Left kidney (tissue), 8 donors: ENCODE measurements around the gene DCP1A. TPM values are rescaled to one million over a fixed set of nuclear protein-coding genes. Genes with fewer than 3 reads are reported as not detected.
A peak's percentile ranks its signal among the peaks of the same experiment; 100 is the strongest.
"Not testable (repeated sequence)": the region's sequence is repeated elsewhere in the genome, so short reads cannot be mapped to it uniquely, and the experiment has no call there.

Source experiments
- DNase-seq: peaks from one replicate; pipeline ENCODE4 v3.0.0-alpha.2; 2013
- long read RNA-seq, 8 donors: transcript quantifications; one replicate each; lab custom pipeline, GENCODE V29; 2026
- polyA plus RNA-seq: library from polyadenylated mRNA; unstranded; fragments of 120-200 nt; gene quantifications from one replicate; pipeline ENCODE4 v1.2.1, GENCODE V29; 2013; ENCODE audit not compliant: insufficient read length

DCP1A gene
- 34.7 TPM for polyA plus RNA-seq
- long read RNA-seq, donor 1, full-length matches to known transcripts, result 11 of 19 reads
- long read RNA-seq, donor 1, partial matches to known transcripts, result 8 of 19 reads
- long read RNA-seq, donor 1, other reads (novel, unspliced or antisense), result 0 of 19 reads
- long read RNA-seq, donor 2, full-length matches to known transcripts, result 11 of 11 reads
- long read RNA-seq, donor 2, partial matches to known transcripts, result 0 of 11 reads
- long read RNA-seq, donor 2, other reads (novel, unspliced or antisense), result 0 of 11 reads
- long read RNA-seq, donor 3, full-length matches to known transcripts, result 6 of 20 reads
- long read RNA-seq, donor 3, partial matches to known transcripts, result 14 of 20 reads
- long read RNA-seq, donor 3, other reads (novel, unspliced or antisense), result 0 of 20 reads
- long read RNA-seq, donor 4, full-length matches to known transcripts, result 2 of 2 reads
- long read RNA-seq, donor 4, partial matches to known transcripts, result 0 of 2 reads
- long read RNA-seq, donor 4, other reads (novel, unspliced or antisense), result 0 of 2 reads
- long read RNA-seq, donor 5, full-length matches to known transcripts, result 7 of 22 reads
- long read RNA-seq, donor 5, partial matches to known transcripts, result 15 of 22 reads
- long read RNA-seq, donor 5, other reads (novel, unspliced or antisense), result 0 of 22 reads
- long read RNA-seq, donor 6, full-length matches to known transcripts, result 7 of 24 reads
- long read RNA-seq, donor 6, partial matches to known transcripts, result 17 of 24 reads
- long read RNA-seq, donor 6, other reads (novel, unspliced or antisense), result 0 of 24 reads
- long read RNA-seq, donor 7, full-length matches to known transcripts, result 14 of 20 reads
- long read RNA-seq, donor 7, partial matches to known transcripts, result 6 of 20 reads
- long read RNA-seq, donor 7, other reads (novel, unspliced or antisense), result 0 of 20 reads
- long read RNA-seq, donor 8, full-length matches to known transcripts, result 5 of 5 reads
- long read RNA-seq, donor 8, partial matches to known transcripts, result 0 of 5 reads
- long read RNA-seq, donor 8, other reads (novel, unspliced or antisense), result 0 of 5 reads

DNA sequence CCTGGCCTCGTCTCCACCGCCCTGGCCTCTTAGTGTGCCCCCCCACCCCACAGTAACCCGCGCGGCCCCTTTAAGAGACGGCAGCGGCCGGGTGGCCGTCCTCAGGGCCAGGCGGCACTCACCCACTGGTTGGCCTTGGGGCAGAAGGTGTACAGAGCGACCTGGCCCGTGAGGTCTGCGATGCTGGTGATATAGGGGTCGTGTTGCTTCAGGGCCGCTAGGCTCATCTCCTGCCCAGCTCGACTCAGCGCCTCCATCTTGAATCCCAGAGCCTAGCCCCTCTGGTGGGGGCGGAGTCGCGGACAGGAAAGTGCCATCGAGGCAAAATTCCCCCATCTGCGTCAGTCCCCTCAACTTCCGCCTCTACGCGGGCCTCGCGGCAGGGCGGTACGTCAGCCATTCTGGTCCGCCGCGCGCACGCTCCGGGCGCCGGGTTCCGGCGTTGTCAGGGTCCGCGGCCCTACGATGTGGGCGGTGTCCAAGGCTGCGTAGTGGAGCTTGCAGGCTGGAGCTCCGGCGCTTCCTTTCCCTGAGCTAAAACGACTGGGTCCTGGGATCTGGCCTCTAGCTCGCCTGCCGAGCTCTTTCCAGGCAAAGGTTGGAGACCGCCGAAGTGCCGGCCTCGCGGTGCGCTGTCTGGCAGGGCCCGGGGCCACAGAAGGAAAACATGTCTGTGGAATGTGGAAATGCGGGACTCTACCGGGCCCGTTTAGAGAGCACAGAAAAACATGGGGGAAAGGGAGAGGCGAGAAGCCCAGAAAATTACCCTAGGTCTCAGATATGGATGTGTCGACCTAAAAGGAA is at the start of gene DCP1A:
TSS of gene DCP1A (minus strand) at position 283 of the 804 bp plus-strand sequence. CDS start at position 257, 26 bp downstream.
- DNase-seq, result peak; percentile 97

DNA sequence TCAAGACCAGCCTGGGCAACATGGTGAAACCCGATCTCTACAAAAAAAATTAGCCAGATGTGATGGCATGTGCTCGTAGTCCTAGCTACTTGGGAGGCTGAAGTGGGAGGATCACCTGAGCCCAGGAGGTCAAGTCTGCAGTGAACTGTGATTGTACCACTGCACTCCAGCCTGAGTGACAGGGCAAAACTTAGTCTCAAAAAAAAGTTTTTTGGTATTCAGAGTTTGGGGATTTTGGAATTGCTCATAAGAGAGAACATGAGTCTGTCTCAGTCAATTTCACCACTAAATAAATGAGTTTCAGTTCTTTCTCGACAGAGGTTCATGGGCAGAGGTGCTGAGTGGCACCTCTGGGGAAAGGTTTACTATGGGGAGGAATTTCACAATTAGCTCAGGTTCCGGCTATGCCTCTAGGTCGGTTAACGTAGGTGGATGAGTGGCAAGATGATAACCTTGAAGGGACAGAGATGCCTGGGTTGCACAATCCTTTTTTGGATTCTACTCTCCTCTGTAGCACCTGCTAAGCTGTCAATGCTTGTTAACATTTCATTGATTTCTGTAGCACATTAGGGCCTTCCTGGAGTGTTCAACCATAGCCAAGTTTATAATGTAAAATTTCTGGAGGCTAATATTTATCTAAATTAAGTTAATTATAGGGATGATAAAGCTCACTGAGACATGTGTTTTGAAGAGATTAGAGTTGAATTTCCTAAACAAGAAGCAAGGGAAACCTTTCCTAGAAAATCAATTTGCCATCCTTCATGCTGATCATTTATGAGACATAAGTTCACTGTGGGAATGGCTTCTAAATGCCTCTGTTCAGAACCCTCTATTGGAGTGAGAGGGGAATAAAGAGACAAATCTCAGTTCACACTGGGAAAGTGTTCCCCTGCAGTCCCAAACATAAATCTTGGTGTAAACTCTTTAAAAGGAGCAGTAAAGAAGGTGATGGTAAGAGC is 37.4 kb upstream of the DCP1A start:
- DNase-seq, result no peak

DNA sequence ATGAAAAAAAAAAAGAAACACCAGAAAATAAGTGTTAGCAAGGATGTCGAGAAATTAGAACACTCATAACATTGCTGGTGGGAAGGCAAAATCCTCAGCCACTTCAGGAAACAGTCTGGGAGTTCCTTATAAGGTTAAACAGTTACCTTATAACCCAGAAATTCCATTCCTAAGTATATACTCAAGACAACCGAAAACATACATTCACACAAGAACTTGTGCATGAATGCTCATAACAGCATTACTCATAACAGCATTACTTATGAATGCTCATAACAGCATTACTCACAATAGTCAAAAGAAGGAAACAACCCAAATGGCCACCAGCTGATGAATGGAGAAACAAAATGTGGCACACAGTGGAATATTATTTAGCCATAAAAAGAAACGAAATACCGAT is 34.8 kb upstream of the DCP1A start:
- DNase-seq, result no peak

DNA sequence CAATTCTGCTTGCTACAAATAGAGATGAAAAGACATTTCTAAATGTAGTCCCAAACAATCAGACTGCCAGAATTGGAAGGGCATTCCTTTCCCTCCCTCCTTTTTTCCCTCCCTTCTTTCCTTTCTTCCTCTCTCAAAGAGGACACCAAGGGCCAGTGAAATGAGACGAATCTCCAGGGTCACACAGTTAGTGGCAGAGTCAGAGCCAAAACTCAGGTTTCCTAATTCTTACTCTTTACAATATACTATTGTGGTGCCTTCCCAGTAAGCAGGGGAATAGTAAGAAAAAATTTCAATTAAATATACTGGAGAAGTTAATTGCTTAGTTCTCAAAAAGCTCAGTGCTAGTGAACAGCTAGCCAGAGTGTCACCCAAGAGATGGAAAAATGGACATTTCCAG is 33.0 kb upstream of the DCP1A start:
- DNase-seq, result no peak

DNA sequence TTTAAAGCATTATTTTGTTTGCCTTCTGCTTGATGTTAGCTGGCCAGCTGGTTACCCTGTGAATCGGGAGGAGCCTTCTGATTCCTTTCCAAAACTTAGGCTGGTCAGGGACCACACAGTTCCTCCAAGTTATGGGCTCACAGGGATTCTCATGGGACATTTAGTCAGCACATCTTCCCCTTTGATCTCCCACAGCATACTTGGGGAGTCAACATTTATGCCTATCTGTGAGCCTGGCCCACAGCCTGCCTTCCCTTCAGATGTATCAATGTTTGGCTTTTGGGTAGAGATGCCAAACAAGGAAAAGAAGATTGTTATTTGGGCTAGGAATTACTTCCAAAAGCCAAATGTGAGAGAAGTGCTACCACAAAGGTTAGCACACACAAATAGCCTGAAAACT is 32.6 kb upstream of the DCP1A start:
- no peak for DNase-seq

DNA sequence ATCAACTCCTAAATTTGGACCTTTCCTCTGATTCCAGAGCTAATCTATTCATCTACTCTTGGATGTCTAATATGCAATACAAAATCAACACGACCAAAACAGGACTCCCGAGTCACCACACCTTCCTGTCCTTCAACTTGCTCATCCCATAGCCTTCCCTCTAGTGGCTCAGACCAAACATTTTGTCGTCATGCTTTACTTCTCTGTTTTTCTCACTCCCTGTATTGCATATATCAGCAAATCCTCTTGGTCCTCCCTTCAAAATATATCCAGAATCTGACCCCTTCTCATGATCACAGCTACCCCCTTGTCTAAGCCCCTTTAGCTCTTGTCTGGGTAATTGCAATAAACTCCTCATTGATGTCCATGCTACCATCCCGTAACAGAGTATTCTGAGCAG is 30.5 kb upstream of the DCP1A start:
- DNase-seq, result no peak

DNA sequence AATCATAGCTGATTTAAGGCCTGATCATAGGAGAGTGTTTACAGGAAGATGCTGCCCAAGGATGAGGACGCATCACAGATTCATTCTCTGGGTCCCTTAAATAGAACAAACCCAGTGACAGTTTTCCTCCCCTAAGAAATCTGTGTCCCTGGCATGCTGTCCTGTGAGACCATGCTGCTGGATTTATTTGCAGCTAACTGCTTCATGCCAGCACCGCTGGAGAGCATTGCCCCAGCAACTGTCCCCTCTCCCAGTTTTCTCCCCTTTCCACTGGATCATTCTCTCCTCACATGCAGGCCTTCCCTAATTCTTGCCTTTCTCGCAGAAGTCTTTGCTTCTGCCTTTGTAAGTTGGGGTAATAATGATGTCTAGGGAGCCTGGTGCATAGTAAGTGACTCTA is 29.3 kb upstream of the DCP1A start:
- DNase-seq, result no peak

DNA sequence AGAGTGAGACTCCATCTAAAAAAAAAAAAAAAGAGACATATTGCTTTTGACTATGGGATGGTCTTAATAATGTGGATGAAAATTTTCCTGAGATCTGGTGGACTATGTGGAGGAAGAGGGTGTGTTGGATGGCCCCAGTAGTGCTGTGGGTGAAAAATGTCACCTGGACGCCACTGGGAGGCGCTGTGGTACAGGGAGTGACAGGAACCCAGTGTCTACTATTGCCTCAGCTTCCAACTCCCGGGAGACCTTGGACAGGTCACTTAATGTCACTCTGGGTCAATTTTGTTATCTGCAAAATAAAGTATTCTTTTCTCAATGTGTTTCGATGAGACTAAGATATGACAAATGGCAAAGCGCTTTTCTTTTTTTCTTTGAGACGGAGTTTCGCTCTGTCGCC is 27.7 kb upstream of the DCP1A start:
- DNase-seq, result peak; percentile 55

DNA sequence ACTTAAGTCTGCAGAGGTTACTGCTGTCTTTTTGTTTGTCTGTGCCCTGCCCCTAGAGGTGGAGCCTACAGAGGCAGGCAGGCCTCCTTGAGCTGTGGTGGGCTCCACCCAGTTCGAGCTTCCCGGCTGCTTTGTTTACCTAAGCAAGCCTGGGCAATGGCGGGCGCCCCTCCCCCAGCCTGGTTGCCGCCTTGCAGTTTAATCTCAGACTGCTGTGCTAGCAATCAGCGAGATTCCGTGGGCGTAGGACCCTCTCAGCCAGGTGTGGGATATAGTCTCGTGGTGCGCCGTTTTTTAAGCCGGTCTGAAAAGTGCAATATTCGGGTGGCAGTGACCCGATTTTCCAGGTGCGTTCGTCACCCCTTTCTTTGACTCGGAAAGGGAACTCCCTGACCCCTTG is 23.4 kb upstream of the DCP1A start:
- DNase-seq, result not testable (repeated sequence)

DNA sequence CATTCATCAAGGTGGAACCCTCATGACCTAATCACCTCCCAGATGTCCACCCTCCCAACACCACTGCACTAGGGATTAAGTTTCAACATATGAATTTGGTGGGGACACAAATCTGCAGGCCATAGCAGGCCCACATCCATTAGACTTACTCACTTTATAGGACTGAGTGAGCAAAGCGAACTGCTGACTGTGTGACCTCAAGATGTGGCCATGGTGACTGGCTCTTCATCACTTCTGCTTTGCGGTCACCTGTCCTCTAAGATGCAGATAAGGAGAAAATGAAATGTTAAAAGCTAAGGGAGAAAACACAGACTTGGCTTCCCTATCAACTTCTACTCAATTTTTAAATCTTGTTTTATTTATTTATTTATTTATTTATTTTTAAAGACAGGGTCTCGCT is 14.5 kb upstream of the DCP1A start:
- DNase-seq, result no peak

DNA sequence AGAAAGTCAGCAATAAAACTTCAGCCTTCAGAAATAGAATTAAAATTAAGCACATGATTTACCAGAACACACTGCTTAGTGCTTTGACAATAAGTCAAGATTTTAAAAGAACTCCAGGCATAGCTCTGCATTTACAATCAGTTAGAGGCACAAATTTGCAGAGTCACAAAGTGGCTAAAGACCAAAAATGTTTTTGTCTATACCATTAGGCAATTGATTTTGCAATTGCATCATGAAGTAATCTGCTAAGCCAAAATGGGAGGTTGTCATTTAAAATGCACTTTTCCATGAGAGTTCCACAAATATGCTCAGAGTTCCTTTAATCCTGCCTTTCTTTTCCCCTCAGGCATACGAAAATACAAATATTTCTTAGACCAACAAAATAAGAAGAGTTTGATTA is 10.1 kb upstream of the DCP1A start:
- no peak for DNase-seq

DNA sequence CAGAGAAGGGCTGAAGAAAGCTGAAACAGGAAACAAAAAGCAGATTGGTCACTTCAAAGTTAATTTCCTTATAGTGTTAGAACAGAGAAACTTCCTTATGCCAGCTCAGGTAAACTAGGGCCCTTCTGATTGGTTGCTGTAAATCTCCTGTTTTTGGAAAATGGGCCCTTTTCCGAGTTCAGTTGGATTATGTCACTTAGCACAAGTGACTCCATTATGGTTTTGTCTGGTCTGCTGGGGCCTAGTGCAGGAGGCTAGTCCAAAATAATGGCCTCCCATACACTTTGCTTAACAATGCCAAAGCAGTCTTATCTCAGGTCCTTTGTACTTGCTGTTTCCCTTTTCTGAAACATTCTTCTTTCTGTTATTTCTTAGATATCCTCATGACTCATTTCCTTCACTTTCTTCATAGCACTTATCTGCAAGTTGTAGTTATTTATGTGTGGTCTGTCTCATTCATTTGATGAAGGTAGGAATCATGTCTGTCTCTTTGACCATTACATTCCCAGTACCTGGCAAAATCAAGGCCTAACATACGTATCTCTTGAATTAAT is 7.7 kb upstream of the DCP1A start:
- no peak for DNase-seq

DNA sequence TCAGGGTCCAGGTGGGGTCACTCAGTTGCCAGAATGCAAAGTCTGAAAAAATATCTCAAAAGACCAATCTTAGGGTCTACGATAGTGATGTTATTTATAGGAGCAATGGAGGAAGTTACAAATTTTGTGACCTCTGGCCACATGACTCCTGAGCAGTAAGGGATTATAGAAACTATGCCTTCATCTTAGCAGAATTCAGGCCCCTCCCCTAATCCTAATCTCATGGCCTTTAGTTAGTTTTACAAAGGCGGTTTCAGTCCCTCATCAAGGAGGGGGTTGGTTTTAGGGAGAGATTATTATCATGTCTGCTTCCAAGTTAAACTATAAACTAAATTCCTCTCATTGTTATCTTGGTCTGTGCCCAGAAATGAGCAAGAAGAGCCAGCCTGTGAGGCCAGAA is 5.9 kb upstream of the DCP1A start:
- no peak for DNase-seq

DNA sequence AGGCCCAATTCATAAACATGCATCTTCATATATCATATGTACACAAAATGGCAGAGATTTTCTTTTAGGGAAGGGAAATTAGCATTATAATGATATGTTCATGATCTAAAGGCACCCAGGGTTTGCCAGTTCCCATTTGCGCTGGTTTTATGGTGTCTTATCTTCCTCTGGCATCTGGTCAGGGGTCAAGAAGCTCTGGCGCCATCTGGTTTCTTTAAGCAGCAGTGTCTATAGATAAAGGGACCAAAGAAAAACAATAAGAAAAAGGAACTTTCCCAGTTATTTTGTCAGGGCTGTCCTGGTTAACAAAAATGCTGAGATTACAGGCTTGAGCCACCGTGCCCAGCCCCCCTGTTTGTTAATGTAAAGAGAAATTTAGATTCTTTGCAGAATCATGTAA is 3.3 kb upstream of the DCP1A start:
- no peak for DNase-seq

DNA sequence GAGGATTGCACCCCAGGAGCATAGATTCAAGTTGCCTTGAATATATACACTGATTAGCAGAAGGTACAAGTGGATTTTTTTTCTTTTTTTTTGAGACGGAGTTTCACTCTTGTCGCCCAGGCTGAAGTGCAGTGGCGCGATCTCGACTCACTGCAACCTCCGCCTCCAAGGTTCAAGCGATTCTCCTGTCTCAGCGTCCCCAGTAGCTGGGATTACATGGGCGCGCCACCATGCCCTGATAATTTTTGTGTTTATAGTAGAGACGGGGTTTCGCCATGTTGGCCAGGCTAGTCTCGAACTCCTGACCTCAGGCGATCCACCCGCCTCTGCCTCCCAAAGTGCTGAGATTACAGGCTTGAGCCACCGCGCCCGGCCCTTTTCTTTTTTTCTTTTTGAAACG is 775 bp upstream of the DCP1A start:
- not testable (repeated sequence) for DNase-seq

DNA sequence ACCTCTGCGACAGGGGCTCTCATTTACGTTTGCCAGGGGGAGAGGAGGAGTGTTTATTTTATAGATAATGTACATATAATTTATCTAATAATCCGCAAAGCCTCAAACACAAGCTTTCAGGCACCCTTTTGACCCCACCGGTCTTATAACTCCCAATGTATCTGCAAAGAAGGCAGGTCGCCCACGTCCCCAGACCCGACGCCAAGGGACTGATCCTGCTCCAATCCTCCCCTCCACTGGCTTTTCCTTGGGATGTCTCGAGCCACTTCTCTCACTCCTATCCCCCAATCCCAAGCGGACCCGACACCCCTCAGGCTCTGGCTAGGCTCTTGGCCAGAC is 452 bp downstream of the DCP1A start:
- DNase-seq, result no peak

DNA sequence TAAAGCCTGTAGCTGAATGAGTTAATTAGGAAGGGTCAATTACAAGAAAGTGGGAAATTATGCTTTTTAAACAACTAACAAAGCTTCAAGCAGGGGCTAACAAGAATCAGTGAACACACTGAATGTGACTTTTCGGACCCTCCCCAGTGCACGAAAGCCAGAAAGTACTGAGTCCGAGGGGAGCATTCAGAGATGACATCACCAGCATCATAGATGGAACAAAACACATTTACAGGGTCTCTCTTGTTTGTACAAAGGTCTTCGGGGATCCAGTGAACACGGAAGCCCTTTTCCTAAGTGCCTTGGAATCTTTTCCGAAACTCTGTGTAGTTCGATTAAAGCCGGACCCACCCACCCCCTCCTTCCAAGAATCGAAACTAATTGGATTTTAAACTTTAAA is 829 bp downstream of the DCP1A start:
- peak; percentile 58 for DNase-seq

DNA sequence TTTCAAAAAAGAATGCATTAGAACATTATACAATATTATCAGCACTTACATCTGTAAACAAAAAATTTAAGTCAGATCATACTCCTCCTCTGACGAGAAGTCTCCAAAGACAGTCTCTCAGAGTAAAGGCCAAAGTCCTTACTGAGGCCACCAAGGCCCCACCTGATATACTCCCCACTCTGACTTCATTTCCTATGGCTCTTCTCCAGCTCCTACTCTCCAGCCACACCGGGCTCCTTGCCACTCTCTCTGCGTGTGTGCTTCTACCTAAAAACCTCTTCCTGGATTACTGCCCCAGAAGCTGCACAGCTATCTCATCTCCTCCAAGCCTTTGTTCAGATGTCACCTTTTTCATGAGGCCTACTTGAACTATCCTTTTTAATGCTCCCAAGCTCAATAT is 5.0 kb downstream of the DCP1A start:
- DNase-seq, result no peak

DNA sequence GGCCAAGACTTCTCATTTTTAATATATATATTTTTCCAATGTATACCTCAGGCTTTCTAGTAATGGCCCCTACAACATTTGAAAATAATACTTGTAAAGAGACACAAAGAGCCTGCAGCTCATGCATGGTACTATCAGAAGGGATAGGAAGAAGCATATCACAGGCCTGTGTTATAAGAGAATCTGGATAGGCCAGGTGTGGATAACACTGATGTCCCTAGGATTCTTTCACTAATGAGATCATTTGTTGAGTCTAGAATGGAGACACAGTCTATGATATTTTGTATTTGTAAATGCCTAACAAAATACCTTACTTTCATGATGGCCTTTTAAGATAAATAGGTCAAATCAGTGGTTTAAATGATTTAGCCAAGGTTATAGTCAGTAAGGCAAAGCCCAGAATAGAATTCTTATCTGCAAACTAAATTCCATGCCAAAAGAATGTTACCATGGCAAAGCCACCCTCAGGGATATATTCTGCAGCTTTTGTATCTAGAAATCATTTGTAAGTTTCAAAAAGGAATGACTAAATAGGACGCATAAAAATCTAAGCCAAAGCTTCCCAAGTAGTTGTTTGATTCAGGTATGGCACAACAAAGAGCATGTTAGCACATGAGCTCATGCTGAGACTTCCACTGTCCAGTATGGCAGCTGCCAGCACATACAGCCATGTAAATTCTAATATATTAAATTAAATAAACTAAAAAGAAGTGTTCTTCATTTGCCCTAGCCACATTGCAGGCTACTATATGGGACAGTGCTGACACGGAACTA is 10.0 kb downstream of the DCP1A start:
- DNase-seq, result no peak

DNA sequence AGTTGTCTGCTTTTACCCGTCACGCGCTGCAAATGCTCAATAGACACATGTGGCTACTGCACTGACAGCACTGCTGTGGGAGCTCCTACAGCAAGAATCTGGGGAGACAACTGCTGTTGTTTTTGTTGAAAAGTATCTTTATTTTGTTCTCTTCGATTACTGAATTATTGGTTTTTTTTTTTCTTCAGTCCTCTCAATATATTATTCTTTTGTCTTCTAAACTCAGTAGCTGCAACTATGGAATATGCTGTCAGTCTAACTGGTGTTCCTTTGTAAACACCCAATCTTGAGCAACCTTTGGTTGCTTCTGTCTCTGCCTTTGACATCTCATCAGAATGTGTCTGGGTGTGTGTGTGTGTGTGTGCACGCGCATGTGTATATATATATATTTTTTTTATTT is 12.6 kb downstream of the DCP1A start:
- no peak for DNase-seq
